CD4-positive, alpha-beta memory T cell (primary cell): ENCODE measurements around the gene PEF1. TPM values are rescaled to one million over a fixed set of nuclear protein-coding genes. Genes with fewer than 3 reads are reported as not detected.
A peak's percentile ranks its signal among the peaks of the same experiment; 100 is the strongest.

Source experiments
- CTCF ChIA-PET: fragments of 350-600 bp; sonication (Branson Sonifier 250); formaldehyde crosslinking; loops from one replicate; lab custom pipeline; 2021; ENCODE audit warnings: inconsistent platforms; ENCODE audit not compliant: partially characterized antibody; lab: Charles Lee
- POLR2A ChIA-PET: fragments of 350-600 bp; sonication (Branson Sonifier 250); formaldehyde crosslinking; loops from one replicate; lab custom pipeline; 2021; ENCODE audit not compliant: partially characterized antibody; lab: Charles Lee
- DNase-seq, 5 donors: peaks; one replicate each; pipeline versions ENCODE4 v3.0.0 to v3.0.0-alpha.2; 2020 to 2022; ENCODE audit warnings: mixed read lengths in 1 of 5
- H3K27ac ChIP-seq: one replicate; pipeline ENCODE4 v1.7.0; 2013; ENCODE audit warnings: low read depth, low read length
- H3K27me3 ChIP-seq: 2 replicates; pipeline ENCODE4 v1.7.0; 2013; ENCODE audit warnings: mild to moderate bottlenecking, low read length, moderate library complexity; ENCODE audit not compliant: insufficient read depth
- H3K36me3 ChIP-seq: 2 replicates; pipeline ENCODE4 v1.7.0; 2013; ENCODE audit warnings: mild to moderate bottlenecking, low read length, moderate library complexity; ENCODE audit not compliant: insufficient read depth
- H3K4me1 ChIP-seq: 2 replicates; pipeline ENCODE4 v1.7.0; 2013; ENCODE audit warnings: mild to moderate bottlenecking, low read length, moderate library complexity; ENCODE audit not compliant: insufficient read depth
- H3K4me3 ChIP-seq, 2 donors: one replicate each; pipeline ENCODE4 v1.7.0; 2013; ENCODE audit warnings: low read length in 2 of 2, mild to moderate bottlenecking in 1 of 2
- H3K9me3 ChIP-seq, 2 donors: one replicate each; pipeline ENCODE4 v1.7.0; 2013; ENCODE audit warnings: low read length in 2 of 2, control low read depth in 1 of 2; ENCODE audit not compliant: control insufficient read depth in 1 of 2
- H3K27ac Mint-ChIP-seq, 7 donors: one replicate each; pipeline ENCODE4 v1.8.0; 2020 to 2021; ENCODE audit warnings: mixed read lengths in 7 of 7, mild to moderate bottlenecking in 6 of 7, inconsistent platforms in 3 of 7, moderate library complexity in 3 of 7
- H3K27me3 Mint-ChIP-seq, 2 donors: one replicate each; pipeline ENCODE4 v1.8.0; 2020 to 2021; ENCODE audit warnings: mixed read lengths in 2 of 2
- H3K36me3 Mint-ChIP-seq, 2 donors: one replicate each; pipeline ENCODE4 v1.8.0; 2020 to 2021; ENCODE audit warnings: mixed read lengths in 2 of 2, inconsistent platforms in 1 of 2, mild to moderate bottlenecking in 1 of 2
- H3K4me1 Mint-ChIP-seq, 4 donors: one replicate each; pipeline ENCODE4 v1.8.0; 2020 to 2021; ENCODE audit warnings: mixed read lengths in 4 of 4, mild to moderate bottlenecking in 1 of 4
- H3K4me3 Mint-ChIP-seq, 8 donors: one replicate each; pipeline ENCODE4 v1.8.0; 2020 to 2021; ENCODE audit warnings: mixed read lengths in 8 of 8, mild to moderate bottlenecking in 7 of 8, moderate library complexity in 6 of 8, inconsistent platforms in 3 of 8
- H3K9me3 Mint-ChIP-seq, 8 donors: one replicate each; pipeline ENCODE4 v1.8.0; 2020 to 2021; ENCODE audit warnings: mixed read lengths in 8 of 8, mild to moderate bottlenecking in 5 of 8, inconsistent platforms in 3 of 8, moderate library complexity in 1 of 8
- intact Hi-C: fragments of 100-400 bp; cut with micrococcal nuclease; formaldehyde crosslinking; loops from one replicate; pipeline ENCODE4 v1.15.1; 2023
- polyA plus RNA-seq, 2 donors: library from polyadenylated mRNA; unstranded; fragments of 300-500 nt; fragmentation: Illumina TruSeq; gene quantifications; one replicate each; pipeline ENCODE4 v1.2.3, GENCODE V29; 2021
- total RNA-seq, 2 experiments: library from RNA; stranded (reverse); gene quantifications; one replicate each; pipeline ENCODE4 v1.2.3, GENCODE V29; 2021

The PEF1 gene
- total and polyA plus RNA-seq, 4 experiments from 2014 or later, result 39.1 to 124 (median 63.2) TPM

DNA sequence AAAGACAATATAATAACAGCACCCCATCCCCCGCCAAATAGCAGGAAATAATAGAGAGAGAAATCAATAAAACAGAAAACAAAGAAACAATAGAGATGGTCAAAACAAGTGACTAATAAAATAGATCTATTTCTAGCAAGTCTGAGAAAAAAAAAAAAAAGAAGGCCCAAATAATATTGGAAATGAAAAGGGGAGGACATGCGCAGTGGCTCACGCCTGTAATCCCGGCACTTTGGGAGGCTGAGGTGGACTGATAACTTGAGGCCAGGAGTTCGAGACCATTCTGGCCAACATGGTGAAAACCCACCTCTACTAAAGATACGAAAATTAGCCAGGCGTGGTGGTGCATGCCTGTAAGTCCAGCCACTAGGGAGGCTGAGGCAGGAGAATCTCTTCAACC is 45.7 kb downstream of the PEF1 start:
- no peak overlapping the region for H3K27ac Mint-ChIP-seq
- ChIA-PET CTCF (no interaction called here), POLR2A (no interaction called here)
- no peaks in the 10 kb centered on the region for H3K4me1 Mint-ChIP-seq
- no peak overlapping the region for H3K4me3 ChIP-seq
- peaks cover 0 to 4% (median 0%) of the 10 kb centered on the region in 8 donors for H3K9me3 Mint-ChIP-seq
- no peaks in the 10 kb centered on the region for H3K27me3 ChIP-seq
- no peaks in the 10 kb centered on the region for H3K36me3 Mint-ChIP-seq
- no peaks in the 10 kb centered on the region for H3K4me1 ChIP-seq
- intact Hi-C loops, result no loop called here
- no peak for DNase-seq
- no peaks in the 10 kb centered on the region for H3K9me3 ChIP-seq
- no peak overlapping the region for H3K4me3 Mint-ChIP-seq
- no peaks in the 10 kb centered on the region for H3K36me3 ChIP-seq
- no peak overlapping the region for H3K27ac ChIP-seq
- peaks cover 1 to 5% of the 10 kb centered on the region in 2 donors for H3K27me3 Mint-ChIP-seq

GRCh38 chr1:31596737-31597097 is 48.0 kb downstream of the PEF1 start:
- no peak for DNase-seq
- Mint-ChIP-seq H3K9me3 (no peaks in the 10 kb centered on the region), H3K27ac (no peak overlapping the region), H3K27me3 (peaks cover 2 to 10% of the 10 kb centered on the region in 2 donors), H3K4me3 (no peak overlapping the region), H3K36me3 (no peaks in the 10 kb centered on the region), H3K4me1 (no peaks in the 10 kb centered on the region)
- Histone ChIP-seq H3K27ac (no peak overlapping the region), H3K4me1 (no peaks in the 10 kb centered on the region), H3K9me3 (no peaks in the 10 kb centered on the region), H3K27me3 (no peaks in the 10 kb centered on the region), H3K36me3 (no peaks in the 10 kb centered on the region), H3K4me3 (no peak overlapping the region)
- ChIA-PET CTCF (no interaction called here), POLR2A (no interaction called here)
- intact Hi-C loops, result no loop called here

DNA sequence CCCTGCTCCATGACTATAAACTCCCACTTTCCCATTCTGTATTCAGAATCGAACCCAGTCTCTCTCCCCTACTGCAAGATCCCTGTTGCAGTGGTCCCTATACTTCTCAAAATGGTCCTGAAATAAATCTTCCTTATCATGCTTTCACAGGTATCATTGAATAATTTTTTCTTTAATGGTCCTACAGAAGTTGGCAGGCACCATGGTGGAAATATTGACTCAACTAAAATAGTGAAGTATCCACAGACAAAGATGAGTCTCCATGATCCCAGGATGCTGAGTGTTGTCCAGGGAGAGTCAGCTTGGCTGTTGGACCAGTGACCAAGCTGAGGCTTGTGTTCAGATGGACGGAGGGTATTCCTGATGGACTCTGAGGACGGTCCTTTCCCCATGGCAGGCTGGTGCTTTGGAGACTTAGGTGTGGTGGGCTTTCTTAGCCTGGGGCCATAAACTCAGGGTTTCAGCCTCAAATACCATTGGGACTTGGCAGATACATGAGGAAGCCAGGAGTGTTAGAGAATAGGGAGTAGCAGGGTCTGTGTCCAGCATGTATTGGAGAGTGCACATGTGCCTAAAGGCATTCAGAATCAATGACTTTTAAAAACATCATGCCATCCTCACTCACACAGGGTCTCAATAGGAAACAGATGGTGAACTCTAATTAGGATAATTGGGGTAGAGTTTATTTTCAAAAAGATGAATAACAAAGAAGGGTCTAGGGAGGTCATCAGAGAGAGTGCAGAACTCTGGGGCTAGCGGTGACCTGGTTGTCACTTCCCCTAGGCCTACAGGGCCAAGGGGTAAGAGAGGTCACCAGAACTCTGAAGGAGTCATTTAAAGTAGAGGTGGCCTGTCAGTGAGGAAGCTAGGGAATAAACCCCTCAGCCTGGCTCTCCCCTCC is 48.6 kb downstream of the PEF1 start:
- Histone ChIP-seq H3K27ac (no peak overlapping the region), H3K9me3 (no peaks in the 10 kb centered on the region), H3K27me3 (no peaks in the 10 kb centered on the region), H3K4me3 (no peak overlapping the region), H3K4me1 (no peaks in the 10 kb centered on the region), H3K36me3 (no peaks in the 10 kb centered on the region)
- no peak overlapping the region for H3K4me3 Mint-ChIP-seq
- H3K9me3 Mint-ChIP-seq, result no peaks in the 10 kb centered on the region
- H3K27me3 Mint-ChIP-seq, result peaks cover 7 to 16% of the 10 kb centered on the region in 2 donors
- no peaks in the 10 kb centered on the region for H3K36me3 Mint-ChIP-seq
- H3K27ac Mint-ChIP-seq, result peak overlapping the region in 1 of 7 donors; percentile 57
- ChIA-PET POLR2A (no interaction called here), CTCF (no interaction called here)
- no peak for DNase-seq
- no peaks in the 10 kb centered on the region for H3K4me1 Mint-ChIP-seq
- intact Hi-C loops, result no loop called here

- ChIA-PET POLR2A (no interaction called here), CTCF (no interaction called here)
- H3K27me3 Mint-ChIP-seq, result peaks cover 13 to 20% of the 10 kb centered on the region in 2 donors
- no peaks in the 10 kb centered on the region for H3K36me3 ChIP-seq
- H3K36me3 Mint-ChIP-seq, result no peaks in the 10 kb centered on the region
- no peak overlapping the region for H3K4me3 ChIP-seq
- no peak overlapping the region for H3K27ac ChIP-seq
- H3K4me1 Mint-ChIP-seq, result no peaks in the 10 kb centered on the region
- no peak overlapping the region for H3K27ac Mint-ChIP-seq
- H3K27me3 ChIP-seq, result no peaks in the 10 kb centered on the region
- no peaks in the 10 kb centered on the region for H3K9me3 Mint-ChIP-seq
- peak; percentile 26 to 58 (median 42) for DNase-seq
- H3K9me3 ChIP-seq, result no peaks in the 10 kb centered on the region
- H3K4me1 ChIP-seq, result no peaks in the 10 kb centered on the region
- intact Hi-C loops, result no loop called here
- H3K4me3 Mint-ChIP-seq, result no peak overlapping the region
Observed at GRCh38 chr1:31593770-31594632, 50.7 kb downstream of the PEF1 start.

GRCh38 chr1:31593136-31593665 is 51.5 kb downstream of the PEF1 start:
- intact Hi-C loops, result no loop called here

GRCh38 chr1:31592132-31592531 is 52.5 kb downstream of the PEF1 start:
- Mint-ChIP-seq H3K27ac (no peak overlapping the region), H3K9me3 (no peaks in the 10 kb centered on the region), H3K4me3 (no peak overlapping the region), H3K27me3 (peaks cover 20 to 27% of the 10 kb centered on the region in 2 donors), H3K36me3 (no peaks in the 10 kb centered on the region), H3K4me1 (peaks cover 0 to 4% (median 0%) of the 10 kb centered on the region in 4 donors)
- Histone ChIP-seq H3K4me3 (no peak overlapping the region), H3K27ac (no peak overlapping the region), H3K36me3 (no peaks in the 10 kb centered on the region), H3K9me3 (no peaks in the 10 kb centered on the region), H3K4me1 (no peaks in the 10 kb centered on the region), H3K27me3 (no peaks in the 10 kb centered on the region)
- ChIA-PET POLR2A (no interaction called here), CTCF (interaction anchor here (1.4 kb wide), 1 partner anchor 34 kb away, joined by 3 read pairs; no protein-coding TSS in a partner anchor)
- intact Hi-C loops, result no loop called here
- no peak for DNase-seq

More at GRCh38 chr1:31593136-31593665, 51.5 kb downstream of the PEF1 start:
- CTCF ChIA-PET, result no interaction called here
- H3K4me3 Mint-ChIP-seq, result no peak overlapping the region
- no peaks in the 10 kb centered on the region for H3K9me3 ChIP-seq
- H3K27me3 Mint-ChIP-seq, result peaks cover 15 to 21% of the 10 kb centered on the region in 2 donors
- no peak overlapping the region for H3K4me3 ChIP-seq
- no peaks in the 10 kb centered on the region for H3K4me1 Mint-ChIP-seq
- H3K27ac Mint-ChIP-seq, result no peak overlapping the region
- no peaks in the 10 kb centered on the region for H3K9me3 Mint-ChIP-seq
- H3K4me1 ChIP-seq, result no peaks in the 10 kb centered on the region
- no peaks in the 10 kb centered on the region for H3K36me3 Mint-ChIP-seq
- no peak for DNase-seq
- no peaks in the 10 kb centered on the region for H3K36me3 ChIP-seq
- no peaks in the 10 kb centered on the region for H3K27me3 ChIP-seq
- H3K27ac ChIP-seq, result no peak overlapping the region
- POLR2A ChIA-PET, result no interaction called here
